Effector CD4-positive, alpha-beta T cell (primary cell): ENCODE measurements around the gene BUB1.
"Not testable (repeated sequence)": the region's sequence is repeated elsewhere in the genome, so short reads cannot be mapped to it uniquely, and the experiment has no call there.

Experiments used
- DNase-seq: peaks from one replicate; pipeline ENCODE4 v3.0.0-alpha.2; 2020

The BUB1 gene

DNA sequence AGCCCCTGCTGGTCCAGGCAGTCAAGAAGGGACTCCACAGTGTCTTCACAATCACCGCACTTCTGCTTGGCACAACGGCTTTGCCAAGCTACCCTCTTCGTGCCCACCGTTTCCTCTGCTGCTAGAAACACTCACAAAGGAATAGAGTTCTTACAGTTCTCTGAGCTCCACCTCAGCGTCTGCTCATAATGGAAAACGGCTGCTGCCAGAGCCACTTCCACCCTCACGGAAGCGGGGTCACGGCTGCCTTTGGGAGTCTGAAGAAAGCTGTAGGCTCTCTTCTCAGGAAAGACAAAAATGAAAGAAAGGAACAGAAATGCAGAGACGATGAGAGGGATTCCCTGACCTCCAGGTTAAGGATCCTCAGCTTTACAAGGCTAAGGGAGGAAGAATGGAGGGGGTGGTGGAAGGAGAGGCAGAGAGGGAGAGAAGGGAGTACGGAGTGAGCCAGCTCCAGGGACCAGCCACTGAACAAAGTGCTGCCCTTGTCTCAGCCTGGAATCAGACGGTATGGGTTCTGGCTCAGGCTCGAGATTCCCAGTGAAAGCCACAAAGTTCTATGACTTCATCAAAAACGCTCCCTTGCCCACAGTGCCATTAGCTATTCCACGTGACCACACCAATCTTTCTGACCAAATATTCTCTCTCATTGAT lies 88.1 kb downstream of the BUB1 start:
- DNase-seq = not testable (repeated sequence)

DNA sequence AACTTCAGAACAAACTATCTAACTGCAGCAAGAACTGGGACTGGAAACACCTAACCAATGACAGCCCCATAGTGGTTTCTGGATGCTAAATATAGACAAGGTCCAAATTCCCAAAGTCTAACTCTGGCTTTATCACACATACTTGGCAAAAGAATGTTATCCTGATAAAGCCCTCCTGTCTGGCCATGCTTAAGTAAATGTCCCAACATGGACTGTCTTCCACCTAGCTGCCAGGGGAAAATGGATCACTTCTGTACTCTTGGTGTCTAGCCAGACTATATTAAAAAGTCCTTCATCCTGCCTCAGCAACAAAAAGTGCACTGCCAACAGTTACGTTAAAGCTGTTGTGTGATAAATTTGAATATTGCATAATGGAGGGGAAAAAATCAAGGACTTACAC lies 89.3 kb downstream of the BUB1 start:
- not testable (repeated sequence) for DNase-seq
